ENCODE results near the gene RTN4RL1.

The RTN4RL1 gene

DNA sequence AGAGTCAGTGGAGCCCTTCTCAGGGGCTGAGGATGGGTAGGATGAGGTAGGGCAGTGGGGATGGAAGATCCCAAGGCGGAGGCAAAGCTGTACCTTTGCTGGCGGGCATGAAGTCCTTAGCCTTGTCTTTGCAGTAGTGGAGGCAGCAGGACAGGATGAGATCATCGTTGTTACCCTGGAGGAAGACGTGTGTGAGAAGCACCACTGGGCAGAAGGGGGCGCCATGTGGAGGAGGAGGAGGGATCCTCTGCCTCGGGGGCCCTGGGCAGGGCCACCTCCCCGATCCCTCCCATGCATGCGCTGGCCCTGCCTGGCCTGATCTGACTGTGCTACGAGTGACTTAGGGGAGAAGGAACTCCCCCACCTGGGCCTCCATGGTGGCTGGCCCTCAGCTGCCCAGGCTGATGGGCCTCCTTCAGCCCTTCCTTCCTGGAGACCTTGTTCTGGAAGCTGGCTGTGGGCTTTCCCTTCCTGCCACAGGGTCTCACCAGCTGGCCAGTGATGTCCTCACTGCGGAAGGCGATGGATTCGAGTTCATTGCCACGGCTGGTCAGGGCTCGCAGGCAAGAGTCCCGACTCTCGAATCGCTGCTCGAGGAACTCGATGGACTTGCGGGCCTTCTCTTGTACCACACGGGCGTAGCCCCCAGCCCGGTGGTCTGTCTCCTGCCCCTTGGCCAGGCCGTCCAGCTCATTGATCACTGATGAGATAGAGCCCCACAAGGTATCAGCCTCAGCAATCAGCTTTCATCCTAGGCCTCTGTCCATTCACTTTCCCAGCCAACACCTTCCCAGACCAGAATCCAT, 40.0 kb upstream of the RTN4RL1 start (continued):
- TF ChIP-seq KLF8 (tag by site-specific recombination; IDR thresholded peaks at IDR 0.05) (peak; percentile 62; the same call in 1 of the 2 replicates), ZFP69B (tag by site-specific recombination; IDR thresholded peaks at IDR 0.05) (peak; percentile 54; the same call in 1 of the 2 replicates), ZNF791 (tag by site-specific recombination; IDR thresholded peaks at IDR 0.05) (no peak), ZBTB48 (tag by site-specific recombination; IDR thresholded peaks at IDR 0.05) (peak; percentile 90)
- TF ChIP-seq, protein P1, sequence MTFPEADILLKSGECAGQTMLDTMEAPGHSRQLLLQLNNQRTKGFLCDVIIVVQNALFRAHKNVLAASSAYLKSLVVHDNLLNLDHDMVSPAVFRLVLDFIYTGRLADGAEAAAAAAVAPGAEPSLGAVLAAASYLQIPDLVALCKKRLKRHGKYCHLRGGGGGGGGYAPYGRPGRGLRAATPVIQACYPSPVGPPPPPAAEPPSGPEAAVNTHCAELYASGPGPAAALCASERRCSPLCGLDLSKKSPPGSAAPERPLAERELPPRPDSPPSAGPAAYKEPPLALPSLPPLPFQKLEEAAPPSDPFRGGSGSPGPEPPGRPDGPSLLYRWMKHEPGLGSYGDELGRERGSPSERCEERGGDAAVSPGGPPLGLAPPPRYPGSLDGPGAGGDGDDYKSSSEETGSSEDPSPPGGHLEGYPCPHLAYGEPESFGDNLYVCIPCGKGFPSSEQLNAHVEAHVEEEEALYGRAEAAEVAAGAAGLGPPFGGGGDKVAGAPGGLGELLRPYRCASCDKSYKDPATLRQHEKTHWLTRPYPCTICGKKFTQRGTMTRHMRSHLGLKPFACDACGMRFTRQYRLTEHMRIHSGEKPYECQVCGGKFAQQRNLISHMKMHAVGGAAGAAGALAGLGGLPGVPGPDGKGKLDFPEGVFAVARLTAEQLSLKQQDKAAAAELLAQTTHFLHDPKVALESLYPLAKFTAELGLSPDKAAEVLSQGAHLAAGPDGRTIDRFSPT (tag by site-specific recombination; IDR thresholded peaks at IDR 0.05) = 0 out of 2 replicates have a peak, but pooled peaks have one; percentile 11

DNA sequence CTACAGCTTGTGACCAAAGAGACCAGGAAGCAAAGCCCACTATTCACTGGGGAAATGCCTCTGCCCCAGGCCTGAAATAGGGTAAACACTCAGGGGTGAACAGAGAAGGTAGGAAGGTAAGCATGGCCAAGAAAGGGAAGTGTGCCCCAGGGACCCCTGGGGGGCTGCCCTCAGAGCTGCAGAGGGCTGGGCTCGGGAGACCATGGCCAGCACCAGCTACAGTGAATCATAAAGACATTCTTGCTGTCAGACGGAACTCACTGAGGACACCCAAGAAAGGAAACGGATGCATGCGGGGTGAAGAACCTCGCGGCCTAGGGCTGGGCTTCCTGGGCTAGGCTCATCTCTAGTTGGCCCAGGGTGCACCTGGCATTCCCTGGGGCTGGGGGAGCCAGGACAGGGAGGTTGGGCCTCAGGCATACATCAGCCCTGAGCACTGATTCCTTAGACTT, 39.4 kb upstream of the RTN4RL1 start:
- Histone ChIP-seq H3K4me3 (ENCODE audit: low read depth, low read length) (no peak overlapping the region), H3K9me3 (ENCODE audit: control insufficient read depth, insufficient read depth, low read depth, low read length) (no peaks in the 10 kb centered on the region), H3K27ac (ENCODE audit: extremely low read depth, low read depth, low read length) (0 out of 2 replicates have a peak overlapping the region, but pooled peaks have one; percentile 2), H3K36me3 (ENCODE audit: control insufficient read depth in 2 of 2, insufficient read depth in 1 of 2, low read length in 2 of 2) (peaks cover 0 to 62% of the 10 kb centered on the region in 2 experiments; a peak in 1 of 3 replicates), H3K4me1 (ENCODE audit: control insufficient read depth, insufficient read depth, low read length) (no peaks in the 10 kb centered on the region; the same call in 1 of the 2 replicates)
- TF ChIP-seq, protein P2, sequence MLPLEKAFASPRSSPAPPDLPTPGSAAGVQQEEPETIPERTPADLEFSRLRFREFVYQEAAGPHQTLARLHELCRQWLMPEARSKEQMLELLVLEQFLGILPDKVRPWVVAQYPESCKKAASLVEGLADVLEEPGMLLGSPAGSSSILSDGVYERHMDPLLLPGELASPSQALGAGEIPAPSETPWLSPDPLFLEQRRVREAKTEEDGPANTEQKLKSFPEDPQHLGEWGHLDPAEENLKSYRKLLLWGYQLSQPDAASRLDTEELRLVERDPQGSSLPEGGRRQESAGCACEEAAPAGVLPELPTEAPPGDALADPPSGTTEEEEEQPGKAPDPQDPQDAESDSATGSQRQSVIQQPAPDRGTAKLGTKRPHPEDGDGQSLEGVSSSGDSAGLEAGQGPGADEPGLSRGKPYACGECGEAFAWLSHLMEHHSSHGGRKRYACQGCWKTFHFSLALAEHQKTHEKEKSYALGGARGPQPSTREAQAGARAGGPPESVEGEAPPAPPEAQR (tag by site-specific recombination; IDR thresholded peaks at IDR 0.05) = no peak
- TF ChIP-seq ZNF48 (tag by site-specific recombination; IDR thresholded peaks at IDR 0.05) (no peak), KLF8 (tag by site-specific recombination; IDR thresholded peaks at IDR 0.05) (no peak), OSR2 (tag by site-specific recombination; IDR thresholded peaks at IDR 0.05) (no peak), TRIM28 (IDR thresholded peaks at IDR 0.05; ENCODE audit: borderline replicate concordance, low read length) (no peak), ZFP3 (tag by site-specific recombination; IDR thresholded peaks at IDR 0.05; ENCODE audit: low read depth) (no peak)
- TF ChIP-seq, protein P3, sequence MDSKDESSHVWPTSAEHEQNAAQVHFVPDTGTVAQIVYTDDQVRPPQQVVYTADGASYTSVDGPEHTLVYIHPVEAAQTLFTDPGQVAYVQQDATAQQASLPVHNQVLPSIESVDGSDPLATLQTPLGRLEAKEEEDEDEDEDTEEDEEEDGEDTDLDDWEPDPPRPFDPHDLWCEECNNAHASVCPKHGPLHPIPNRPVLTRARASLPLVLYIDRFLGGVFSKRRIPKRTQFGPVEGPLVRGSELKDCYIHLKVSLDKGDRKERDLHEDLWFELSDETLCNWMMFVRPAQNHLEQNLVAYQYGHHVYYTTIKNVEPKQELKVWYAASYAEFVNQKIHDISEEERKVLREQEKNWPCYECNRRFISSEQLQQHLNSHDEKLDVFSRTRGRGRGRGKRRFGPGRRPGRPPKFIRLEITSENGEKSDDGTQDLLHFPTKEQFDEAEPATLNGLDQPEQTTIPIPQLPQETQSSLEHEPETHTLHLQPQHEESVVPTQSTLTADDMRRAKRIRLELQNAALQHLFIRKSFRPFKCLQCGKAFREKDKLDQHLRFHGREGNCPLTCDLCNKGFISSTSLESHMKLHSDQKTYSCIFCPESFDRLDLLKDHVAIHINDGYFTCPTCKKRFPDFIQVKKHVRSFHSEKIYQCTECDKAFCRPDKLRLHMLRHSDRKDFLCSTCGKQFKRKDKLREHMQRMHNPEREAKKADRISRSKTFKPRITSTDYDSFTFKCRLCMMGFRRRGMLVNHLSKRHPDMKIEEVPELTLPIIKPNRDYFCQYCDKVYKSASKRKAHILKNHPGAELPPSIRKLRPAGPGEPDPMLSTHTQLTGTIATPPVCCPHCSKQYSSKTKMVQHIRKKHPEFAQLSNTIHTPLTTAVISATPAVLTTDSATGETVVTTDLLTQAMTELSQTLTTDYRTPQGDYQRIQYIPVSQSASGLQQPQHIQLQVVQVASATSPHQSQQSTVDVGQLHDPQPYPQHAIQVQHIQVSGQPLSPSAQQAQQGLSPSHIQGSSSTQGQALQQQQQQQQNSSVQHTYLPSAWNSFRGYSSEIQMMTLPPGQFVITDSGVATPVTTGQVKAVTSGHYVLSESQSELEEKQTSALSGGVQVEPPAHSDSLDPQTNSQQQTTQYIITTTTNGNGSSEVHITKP (tag by site-specific recombination; IDR thresholded peaks at IDR 0.05) = no peak
- TF ChIP-seq, protein P4, sequence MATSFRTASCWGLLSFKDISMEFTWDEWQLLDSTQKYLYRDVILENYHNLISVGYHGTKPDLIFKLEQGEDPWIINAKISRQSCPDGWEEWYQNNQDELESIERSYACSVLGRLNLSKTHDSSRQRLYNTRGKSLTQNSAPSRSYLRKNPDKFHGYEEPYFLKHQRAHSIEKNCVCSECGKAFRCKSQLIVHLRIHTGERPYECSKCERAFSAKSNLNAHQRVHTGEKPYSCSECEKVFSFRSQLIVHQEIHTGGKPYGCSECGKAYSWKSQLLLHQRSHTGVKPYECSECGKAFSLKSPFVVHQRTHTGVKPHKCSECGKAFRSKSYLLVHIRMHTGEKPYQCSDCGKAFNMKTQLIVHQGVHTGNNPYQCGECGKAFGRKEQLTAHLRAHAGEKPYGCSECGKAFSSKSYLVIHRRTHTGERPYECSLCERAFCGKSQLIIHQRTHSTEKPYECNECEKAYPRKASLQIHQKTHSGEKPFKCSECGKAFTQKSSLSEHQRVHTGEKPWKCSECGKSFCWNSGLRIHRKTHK (tag by site-specific recombination; IDR thresholded peaks at IDR 0.05) = no peak
- TF ChIP-seq, protein P5, sequence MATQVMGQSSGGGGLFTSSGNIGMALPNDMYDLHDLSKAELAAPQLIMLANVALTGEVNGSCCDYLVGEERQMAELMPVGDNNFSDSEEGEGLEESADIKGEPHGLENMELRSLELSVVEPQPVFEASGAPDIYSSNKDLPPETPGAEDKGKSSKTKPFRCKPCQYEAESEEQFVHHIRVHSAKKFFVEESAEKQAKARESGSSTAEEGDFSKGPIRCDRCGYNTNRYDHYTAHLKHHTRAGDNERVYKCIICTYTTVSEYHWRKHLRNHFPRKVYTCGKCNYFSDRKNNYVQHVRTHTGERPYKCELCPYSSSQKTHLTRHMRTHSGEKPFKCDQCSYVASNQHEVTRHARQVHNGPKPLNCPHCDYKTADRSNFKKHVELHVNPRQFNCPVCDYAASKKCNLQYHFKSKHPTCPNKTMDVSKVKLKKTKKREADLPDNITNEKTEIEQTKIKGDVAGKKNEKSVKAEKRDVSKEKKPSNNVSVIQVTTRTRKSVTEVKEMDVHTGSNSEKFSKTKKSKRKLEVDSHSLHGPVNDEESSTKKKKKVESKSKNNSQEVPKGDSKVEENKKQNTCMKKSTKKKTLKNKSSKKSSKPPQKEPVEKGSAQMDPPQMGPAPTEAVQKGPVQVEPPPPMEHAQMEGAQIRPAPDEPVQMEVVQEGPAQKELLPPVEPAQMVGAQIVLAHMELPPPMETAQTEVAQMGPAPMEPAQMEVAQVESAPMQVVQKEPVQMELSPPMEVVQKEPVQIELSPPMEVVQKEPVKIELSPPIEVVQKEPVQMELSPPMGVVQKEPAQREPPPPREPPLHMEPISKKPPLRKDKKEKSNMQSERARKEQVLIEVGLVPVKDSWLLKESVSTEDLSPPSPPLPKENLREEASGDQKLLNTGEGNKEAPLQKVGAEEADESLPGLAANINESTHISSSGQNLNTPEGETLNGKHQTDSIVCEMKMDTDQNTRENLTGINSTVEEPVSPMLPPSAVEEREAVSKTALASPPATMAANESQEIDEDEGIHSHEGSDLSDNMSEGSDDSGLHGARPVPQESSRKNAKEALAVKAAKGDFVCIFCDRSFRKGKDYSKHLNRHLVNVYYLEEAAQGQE (tag by site-specific recombination; IDR thresholded peaks at IDR 0.05) = no peak
- TF ChIP-seq, protein P6, sequence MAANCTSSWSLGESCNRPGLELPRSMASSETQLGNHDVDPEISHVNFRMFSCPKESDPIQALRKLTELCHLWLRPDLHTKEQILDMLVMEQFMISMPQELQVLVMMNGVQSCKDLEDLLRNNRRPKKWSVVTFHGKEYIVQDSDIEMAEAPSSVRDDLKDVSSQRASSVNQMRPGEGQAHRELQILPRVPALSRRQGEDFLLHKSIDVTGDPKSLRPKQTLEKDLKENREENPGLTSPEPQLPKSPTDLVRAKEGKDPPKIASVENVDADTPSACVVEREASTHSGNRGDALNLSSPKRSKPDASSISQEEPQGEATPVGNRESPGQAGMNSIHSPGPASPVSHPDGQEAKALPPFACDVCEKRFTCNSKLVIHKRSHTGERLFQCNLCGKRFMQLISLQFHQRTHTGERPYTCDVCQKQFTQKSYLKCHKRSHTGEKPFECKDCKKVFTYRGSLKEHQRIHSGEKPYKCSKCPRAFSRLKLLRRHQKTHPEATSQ (tag by site-specific recombination; IDR thresholded peaks at IDR 0.05) = no peak
- POLR2A ChIA-PET = no interaction called here
- CTCF ChIA-PET = interaction anchor here (0.5 to 4.0 kb wide), 17 partner anchors 10 to 491 kb away, joined by 3 to 41 read pairs (median 4); partner anchors contain the start of gene HIC1

Measured in HEK293 (cell line).